BLaER1 treated with 17β-estradiol and CSF1 and Interleukin-3, amounts not matched to agents 10 nM and 100 nM (cell line): ENCODE results near the gene SCUBE2.

Experiments
- H3K27ac ChIP-seq, 11 experiments: shearing (Covaris generic); formaldehyde crosslinking; 2 replicates each; pipeline ENCODE4 v1.8.1; 2022
- H3K27me3 ChIP-seq, 11 experiments: shearing (Covaris generic); formaldehyde crosslinking; 2 replicates each; pipeline ENCODE4 v1.8.1; 2022
- H3K36me3 ChIP-seq, 11 experiments: shearing (Covaris generic); formaldehyde crosslinking; 2 replicates each; pipeline ENCODE4 v1.8.1; 2022
- H3K4me1 ChIP-seq, 10 experiments: shearing (Covaris generic); formaldehyde crosslinking; 2 replicates each; pipeline ENCODE4 v1.8.1; 2022
- H3K4me2 ChIP-seq, 11 experiments: shearing (Covaris generic); formaldehyde crosslinking; 2 replicates each; pipeline ENCODE4 v1.8.1; 2022
- H3K4me3 ChIP-seq, 10 experiments: shearing (Covaris generic); formaldehyde crosslinking; 2 replicates each; pipeline ENCODE4 v1.8.1; 2022
- H3K9ac ChIP-seq, 11 experiments: shearing (Covaris generic); formaldehyde crosslinking; 2 replicates each; pipeline ENCODE4 v1.8.1; 2022
- H3K9me3 ChIP-seq, 11 experiments: shearing (Covaris generic); formaldehyde crosslinking; replicated peaks in 1 of 11; 2 replicates each; pipeline ENCODE4 v1.8.1; 2022
- H4K20me1 ChIP-seq, 11 experiments: shearing (Covaris generic); formaldehyde crosslinking; 2 replicates each; pipeline ENCODE4 v1.8.1; 2022
- Cebpa-rat ChIP-seq, 11 experiments: shearing (Covaris generic); IDR thresholded peaks; 2 replicates each; pipeline ENCODE4 v1.8.1; 2022

SCUBE2 gene

DNA sequence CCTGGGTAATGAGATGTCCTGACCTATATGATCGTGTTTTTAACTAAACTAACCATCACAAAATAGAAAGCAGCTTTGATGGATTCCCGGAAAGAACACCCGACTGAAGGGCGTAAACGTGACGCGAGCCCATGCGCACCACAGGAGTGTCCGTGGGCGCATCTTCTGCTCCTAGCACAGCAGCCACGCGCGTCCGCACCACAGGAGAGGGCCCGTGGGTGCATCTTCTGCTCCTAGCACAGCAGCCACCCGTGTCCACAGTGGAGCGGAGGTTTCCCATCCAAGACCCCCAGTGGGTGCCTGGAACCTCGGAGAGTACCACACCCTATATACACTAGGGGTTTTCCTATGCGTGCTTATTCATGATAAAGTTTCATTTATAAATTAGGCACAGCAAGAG, 51.5 kb downstream of the SCUBE2 start:
- H3K9ac ChIP-seq = no peak overlapping the region
- H3K27me3 ChIP-seq = no peaks in the 10 kb centered on the region
- H3K9me3 ChIP-seq = peaks cover 0 to 14% (median 0%) of the 10 kb centered on the region in 11 experiments; a peak in 4 of 22 replicates
- peaks cover 0 to 30% (median 5%) of the 10 kb centered on the region in 10 experiments; a peak in 10 of 20 replicates for H3K4me1 ChIP-seq
- no peak for TF ChIP-seq Cebpa-rat (IDR thresholded peaks at IDR 0.05)
- no peak overlapping the region for H3K27ac ChIP-seq
- peak overlapping the region in 2 of 11 experiments; percentile 58 to 66; a peak in 2 of 22 replicates for H3K4me2 ChIP-seq
- no peak overlapping the region for H3K4me3 ChIP-seq
- H4K20me1 ChIP-seq = no peaks in the 10 kb centered on the region
- no peaks in the 10 kb centered on the region for H3K36me3 ChIP-seq

DNA sequence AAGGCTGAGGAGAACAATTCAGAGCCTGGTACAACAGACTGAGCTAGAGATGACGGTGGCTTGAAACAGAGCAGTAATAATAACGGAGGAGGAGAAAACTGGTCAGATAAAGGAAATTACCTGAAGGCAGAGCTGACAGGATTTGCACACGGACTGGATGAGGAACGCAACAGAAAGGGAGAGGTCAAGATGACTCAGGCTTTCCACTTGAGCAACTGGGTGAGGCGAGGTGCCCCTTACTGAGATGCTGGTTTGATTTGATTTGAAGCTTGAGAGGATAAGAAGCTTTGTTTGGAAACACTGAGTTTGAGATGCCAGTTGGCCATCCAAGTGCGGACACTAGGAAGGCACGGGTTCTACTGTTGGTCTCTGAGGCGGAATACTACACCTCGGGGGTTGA, 52.2 kb downstream of the SCUBE2 start:
- TF ChIP-seq Cebpa-rat (IDR thresholded peaks at IDR 0.05) = no peak

DNA sequence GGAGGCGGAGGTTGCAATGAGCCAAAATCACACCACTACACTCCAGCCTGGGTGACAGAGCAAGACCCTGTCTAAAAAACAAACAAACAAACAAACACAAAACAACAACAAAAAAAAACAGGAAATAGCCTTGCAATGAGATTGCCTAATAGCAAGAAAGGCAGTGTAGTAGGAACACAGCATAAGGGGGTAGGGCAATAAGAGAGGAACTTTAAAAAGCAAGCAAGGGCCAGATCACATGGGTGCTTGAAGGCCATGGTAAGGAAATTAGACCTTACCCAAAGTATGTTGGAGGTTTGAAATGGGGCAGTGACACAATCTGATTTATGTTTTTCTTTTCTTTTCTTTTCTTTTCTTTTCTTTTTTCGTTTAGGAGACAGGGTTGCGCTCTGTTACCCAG, 52.9 kb downstream of the SCUBE2 start:
- Histone ChIP-seq H3K4me1 (peaks cover 0 to 30% (median 5%) of the 10 kb centered on the region in 10 experiments; a peak in 10 of 20 replicates), H3K27ac (peak overlapping the region in 5 of 11 experiments; percentile 27 to 74 (median 60); a peak in 9 of 22 replicates), H3K4me2 (peak overlapping the region in 5 of 11 experiments; percentile 47 to 74 (median 58); a peak in 9 of 22 replicates), H3K9ac (peak overlapping the region in 1 of 11 experiments; percentile 56; a peak in 1 of 22 replicates), H4K20me1 (no peaks in the 10 kb centered on the region), H3K4me3 (no peak overlapping the region), H3K9me3 (peaks cover 0 to 14% (median 0%) of the 10 kb centered on the region in 11 experiments; a peak in 4 of 22 replicates), H3K27me3 (no peaks in the 10 kb centered on the region), H3K36me3 (no peaks in the 10 kb centered on the region)
- peak in 1 of 11 experiments; percentile 45; a peak in 2 of 22 replicates for TF ChIP-seq Cebpa-rat (IDR thresholded peaks at IDR 0.05)

More for the DNA sequence above, 52.2 kb downstream of the SCUBE2 start:
- no peaks in the 10 kb centered on the region for H3K36me3 ChIP-seq
- H3K27me3 ChIP-seq = no peaks in the 10 kb centered on the region
- H3K27ac ChIP-seq = peak overlapping the region in 5 of 11 experiments; percentile 27 to 74 (median 60); a peak in 7 of 22 replicates
- H3K4me1 ChIP-seq = peaks cover 0 to 30% (median 5%) of the 10 kb centered on the region in 10 experiments; a peak in 10 of 20 replicates
- no peak overlapping the region for H3K4me3 ChIP-seq
- no peak overlapping the region for H3K9ac ChIP-seq
- H3K9me3 ChIP-seq = peaks cover 0 to 14% (median 0%) of the 10 kb centered on the region in 11 experiments; a peak in 4 of 22 replicates
- peak overlapping the region in 4 of 11 experiments; percentile 54 to 74 (median 62); a peak in 9 of 22 replicates for H3K4me2 ChIP-seq
- H4K20me1 ChIP-seq = no peaks in the 10 kb centered on the region

DNA sequence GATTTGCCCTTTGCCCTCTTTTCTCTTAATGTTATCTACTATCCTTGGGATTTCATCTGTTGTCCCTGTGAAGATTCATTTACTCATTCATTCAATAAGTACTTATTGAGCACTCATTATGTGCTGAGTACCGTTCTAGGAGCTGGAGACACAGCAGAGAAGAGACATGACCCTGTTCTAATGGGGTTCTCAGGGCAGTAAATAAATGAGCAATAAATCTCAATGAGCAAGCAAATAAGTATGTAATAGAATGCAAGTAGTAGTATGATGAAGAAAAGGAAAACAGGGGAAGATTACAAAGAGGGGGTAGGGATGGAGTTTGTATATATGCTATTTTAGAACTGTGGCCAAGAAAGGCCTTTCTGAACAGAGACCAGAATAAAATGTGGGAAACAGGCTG, 53.4 kb downstream of the SCUBE2 start:
- Histone ChIP-seq H3K36me3 (no peaks in the 10 kb centered on the region), H4K20me1 (no peaks in the 10 kb centered on the region), H3K27ac (peak overlapping the region in 4 of 11 experiments; percentile 36 to 74 (median 66); a peak in 7 of 22 replicates), H3K4me3 (no peak overlapping the region), H3K9ac (no peak overlapping the region; a peak in 1 of 22 replicates), H3K9me3 (peaks cover 0 to 14% (median 0%) of the 10 kb centered on the region in 11 experiments; a peak in 4 of 22 replicates), H3K4me1 (peaks cover 0 to 30% (median 5%) of the 10 kb centered on the region in 10 experiments; a peak in 10 of 20 replicates), H3K4me2 (peak overlapping the region in 5 of 11 experiments; percentile 47 to 74 (median 58); a peak in 9 of 22 replicates), H3K27me3 (no peaks in the 10 kb centered on the region)
- TF ChIP-seq Cebpa-rat (IDR thresholded peaks at IDR 0.05) = no peak

DNA sequence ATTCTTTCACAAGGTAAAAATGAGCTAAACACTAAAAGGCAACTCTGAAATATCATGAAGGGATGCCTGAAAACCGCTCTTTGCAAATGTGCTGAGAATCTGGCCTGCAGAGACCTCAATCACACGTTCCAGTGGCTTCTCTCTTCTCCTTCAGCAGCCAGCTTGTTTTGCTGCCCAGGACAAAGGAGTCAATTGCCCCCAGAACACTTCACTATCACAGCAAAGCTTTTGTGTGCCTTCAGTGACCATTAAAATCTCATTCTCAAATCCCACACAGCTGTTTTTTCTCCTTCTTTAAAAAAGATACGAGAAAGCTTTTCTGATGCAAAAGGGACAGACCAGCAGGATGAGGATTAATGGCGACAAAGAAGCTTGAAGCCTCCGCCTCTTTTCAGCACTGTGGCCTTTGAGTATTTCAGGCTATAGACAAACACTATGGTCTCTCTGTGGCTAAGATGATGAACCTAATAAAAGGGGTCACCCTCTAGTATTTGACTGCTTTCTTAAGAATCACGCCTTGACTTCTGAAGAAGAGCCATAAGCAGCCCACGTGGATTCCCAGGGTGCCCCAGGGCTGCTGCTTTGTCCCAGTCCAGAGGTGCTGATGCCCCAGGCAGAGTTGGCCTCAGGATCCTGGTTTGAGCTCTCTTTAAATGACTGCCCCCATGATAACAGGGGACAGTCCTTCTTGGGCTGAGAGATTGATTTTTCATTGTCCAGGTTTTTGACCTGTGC, 54.2 kb downstream of the SCUBE2 start:
- H3K4me1 ChIP-seq = peaks cover 0 to 30% (median 5%) of the 10 kb centered on the region in 10 experiments; a peak in 10 of 20 replicates

DNA sequence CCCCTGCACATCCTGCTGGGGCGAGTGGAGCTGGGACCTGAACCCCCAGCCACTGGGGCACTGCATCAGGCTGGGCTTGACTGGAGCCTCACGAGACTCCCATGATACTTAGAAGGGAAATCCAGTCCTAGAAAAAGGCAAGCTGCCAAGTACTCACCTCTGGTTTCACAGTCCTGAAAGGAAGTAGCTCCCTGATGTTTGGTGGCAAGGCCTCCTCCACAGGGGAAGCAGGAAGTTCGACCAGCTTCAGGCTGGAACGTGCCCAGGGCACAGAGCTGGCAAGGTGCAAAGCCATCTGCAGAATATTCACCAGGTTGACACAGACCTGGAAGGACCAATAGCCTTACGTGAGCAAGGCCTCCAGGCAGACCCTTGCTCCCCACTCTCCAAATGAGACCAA, 60.8 kb downstream of the SCUBE2 start:
- Histone ChIP-seq H3K9ac (no peak overlapping the region), H3K4me3 (no peak overlapping the region), H3K27ac (no peak overlapping the region), H3K4me1 (peaks cover 0 to 6% (median 0%) of the 10 kb centered on the region in 10 experiments; a peak in 2 of 20 replicates), H4K20me1 (no peaks in the 10 kb centered on the region), H3K4me2 (peak overlapping the region in 2 of 11 experiments; percentile 2 to 12; a peak in 2 of 22 replicates), H3K9me3 (no peaks in the 10 kb centered on the region), H3K36me3 (no peaks in the 10 kb centered on the region), H3K27me3 (no peaks in the 10 kb centered on the region)
- no peak for TF ChIP-seq Cebpa-rat (IDR thresholded peaks at IDR 0.05)

More for the DNA sequence above, 54.2 kb downstream of the SCUBE2 start:
- peaks cover 0 to 14% (median 0%) of the 10 kb centered on the region in 11 experiments; a peak in 4 of 22 replicates for H3K9me3 ChIP-seq
- no peak overlapping the region for H3K4me3 ChIP-seq
- H3K36me3 ChIP-seq = no peaks in the 10 kb centered on the region
- no peaks in the 10 kb centered on the region for H4K20me1 ChIP-seq
- peak overlapping the region in 3 of 11 experiments; percentile 60 to 74 (median 72); a peak in 5 of 22 replicates for H3K27ac ChIP-seq
- peak overlapping the region in 3 of 11 experiments; percentile 58 to 74 (median 66); a peak in 6 of 22 replicates for H3K4me2 ChIP-seq
- no peak overlapping the region for H3K9ac ChIP-seq
- no peaks in the 10 kb centered on the region for H3K27me3 ChIP-seq
- no peak for TF ChIP-seq Cebpa-rat (IDR thresholded peaks at IDR 0.05)

DNA sequence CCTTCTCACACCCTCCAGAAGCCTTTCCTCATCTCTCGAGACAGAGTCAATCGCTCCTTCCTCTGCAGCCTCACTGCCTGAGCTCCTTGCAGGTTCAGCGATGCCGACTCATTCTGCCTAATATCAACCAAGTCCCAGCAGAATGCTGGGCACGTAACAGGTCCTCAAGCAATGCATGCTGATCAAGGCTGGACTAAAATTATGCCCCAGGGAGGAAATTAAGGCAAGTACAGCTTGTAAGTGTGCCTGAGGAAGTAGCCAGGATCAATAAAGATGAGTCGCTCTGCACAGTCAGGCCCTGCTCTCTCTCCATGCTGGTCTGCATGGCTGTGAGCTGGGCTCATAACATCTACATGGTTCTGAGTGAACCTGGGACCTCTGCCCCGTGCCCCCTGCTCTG, 62.0 kb downstream of the SCUBE2 start:
- Histone ChIP-seq H3K27me3 (no peaks in the 10 kb centered on the region), H3K27ac (no peak overlapping the region), H3K4me1 (peaks cover 0 to 6% (median 0%) of the 10 kb centered on the region in 10 experiments; a peak in 2 of 20 replicates), H3K4me2 (no peak overlapping the region), H3K4me3 (no peak overlapping the region), H3K36me3 (no peaks in the 10 kb centered on the region), H4K20me1 (no peaks in the 10 kb centered on the region), H3K9me3 (no peaks in the 10 kb centered on the region), H3K9ac (no peak overlapping the region)
- TF ChIP-seq Cebpa-rat (IDR thresholded peaks at IDR 0.05) = no peak

DNA sequence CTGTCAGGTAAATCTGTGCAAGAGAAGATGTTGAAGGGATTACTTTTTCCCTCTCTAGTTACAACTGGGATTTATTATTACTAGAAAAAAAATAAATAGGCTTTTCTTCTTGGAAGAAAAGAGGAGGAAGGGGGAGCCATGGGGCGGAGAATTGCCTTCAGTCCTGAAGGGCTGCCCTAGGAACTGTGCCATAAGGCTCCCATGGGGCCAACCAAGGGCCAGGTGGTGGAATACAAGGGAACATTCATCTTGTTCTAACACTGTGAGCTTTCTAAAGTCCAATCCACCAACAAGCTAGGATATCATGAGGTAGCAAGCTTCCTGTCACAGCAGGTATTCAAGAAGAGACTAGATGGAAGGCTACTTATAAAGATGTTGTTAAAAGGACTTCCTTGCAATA, 62.8 kb downstream of the SCUBE2 start:
- Histone ChIP-seq H3K4me1 (peaks cover 0 to 6% (median 0%) of the 10 kb centered on the region in 10 experiments; a peak in 2 of 20 replicates), H4K20me1 (no peaks in the 10 kb centered on the region), H3K36me3 (no peaks in the 10 kb centered on the region), H3K9me3 (no peaks in the 10 kb centered on the region), H3K9ac (no peak overlapping the region), H3K27ac (no peak overlapping the region), H3K4me3 (no peak overlapping the region), H3K4me2 (no peak overlapping the region), H3K27me3 (no peaks in the 10 kb centered on the region)
- TF ChIP-seq Cebpa-rat (IDR thresholded peaks at IDR 0.05) = no peak
